Activated CD8-positive, alpha-beta T cell treated with anti-CD3 and anti-CD28 coated beads, Interleukin-2, amount 10 ng/mL, durations not matched to agents 7 days and 5 days (primary cell): Measurements from ENCODE around the gene ZNF180. TPM values are rescaled to one million over a fixed set of nuclear protein-coding genes. Genes with fewer than 3 reads are reported as not detected.

Experiments used
- ATAC-seq: fragments of 150-1000 bp; cut with Tn5 transposase; one replicate; pipeline ENCODE4 v1.10.0; 2021; ENCODE audit warnings: moderate library complexity
- CTCF ChIA-PET: fragments of 350-600 bp; sonication (Branson Sonifier 250); formaldehyde crosslinking; loops from one replicate; lab custom pipeline; 2021; ENCODE audit warnings: antibody characterized with exemption; lab: Charles Lee
- POLR2A ChIA-PET: fragments of 350-600 bp; sonication (Branson Sonifier 250); formaldehyde crosslinking; loops from one replicate; lab custom pipeline; 2021; ENCODE audit warnings: antibody characterized with exemption; lab: Charles Lee
- DNase-seq: peaks from one replicate; pipeline ENCODE4 v3.0.0-alpha.2; 2020
- H3K27ac Mint-ChIP-seq: one replicate; pipeline ENCODE4 v1.8.0; 2021; ENCODE audit warnings: mild to moderate bottlenecking, mixed read lengths
- H3K27me3 Mint-ChIP-seq: one replicate; pipeline ENCODE4 v1.8.0; 2021; ENCODE audit warnings: low read depth, mixed read lengths
- H3K36me3 Mint-ChIP-seq: one replicate; pipeline ENCODE4 v1.8.0; 2021; ENCODE audit warnings: low read depth, mixed read lengths
- H3K4me1 Mint-ChIP-seq: one replicate; pipeline ENCODE4 v1.8.0; 2021; ENCODE audit warnings: low read depth, mixed read lengths
- H3K4me3 Mint-ChIP-seq: one replicate; pipeline ENCODE4 v1.8.0; 2021; ENCODE audit warnings: mild to moderate bottlenecking, mixed read lengths
- H3K9me3 Mint-ChIP-seq: one replicate; pipeline ENCODE4 v1.8.0; 2022; ENCODE audit warnings: mixed read lengths; ENCODE audit not compliant: insufficient read depth
- total RNA-seq, 2 experiments: library from RNA; stranded (reverse); gene quantifications; one replicate each; pipeline ENCODE4 v1.2.3, GENCODE V29; 2021

ZNF180 gene
- total RNA-seq, 2 experiments from 2014 or later, result 12.1 to 12.5 TPM

DNA sequence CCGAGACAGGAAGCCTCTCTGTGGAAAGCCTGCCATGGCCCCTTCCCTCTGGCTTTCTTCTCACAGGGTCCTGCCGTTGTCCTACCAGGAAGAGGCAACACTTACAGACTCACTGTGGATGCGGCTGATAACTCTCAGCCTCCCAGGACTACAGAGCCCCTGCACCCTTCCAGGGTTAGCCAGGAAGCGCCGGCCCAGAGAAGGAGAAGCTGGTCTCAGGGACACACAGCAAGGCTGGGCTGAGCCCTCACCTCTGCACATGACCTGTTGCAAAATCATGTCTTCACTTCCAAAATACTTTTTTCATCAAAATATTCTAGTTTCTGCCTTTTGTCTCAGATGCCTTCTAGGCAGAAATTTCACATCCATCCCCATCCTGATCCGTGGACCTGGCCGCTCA, 27.2 kb upstream of the ZNF180 start:
- POLR2A ChIA-PET, result no interaction called here
- no peak overlapping the region for H3K4me3 Mint-ChIP-seq
- H3K27ac Mint-ChIP-seq, result no peak overlapping the region
- H3K9me3 Mint-ChIP-seq, result no peaks in the 10 kb centered on the region
- CTCF ChIA-PET, result no interaction called here
- no peaks in the 10 kb centered on the region for H3K27me3 Mint-ChIP-seq
- no peaks in the 10 kb centered on the region for H3K36me3 Mint-ChIP-seq
- no peaks in the 10 kb centered on the region for H3K4me1 Mint-ChIP-seq
- no peak for DNase-seq
- no peak for ATAC-seq

DNA sequence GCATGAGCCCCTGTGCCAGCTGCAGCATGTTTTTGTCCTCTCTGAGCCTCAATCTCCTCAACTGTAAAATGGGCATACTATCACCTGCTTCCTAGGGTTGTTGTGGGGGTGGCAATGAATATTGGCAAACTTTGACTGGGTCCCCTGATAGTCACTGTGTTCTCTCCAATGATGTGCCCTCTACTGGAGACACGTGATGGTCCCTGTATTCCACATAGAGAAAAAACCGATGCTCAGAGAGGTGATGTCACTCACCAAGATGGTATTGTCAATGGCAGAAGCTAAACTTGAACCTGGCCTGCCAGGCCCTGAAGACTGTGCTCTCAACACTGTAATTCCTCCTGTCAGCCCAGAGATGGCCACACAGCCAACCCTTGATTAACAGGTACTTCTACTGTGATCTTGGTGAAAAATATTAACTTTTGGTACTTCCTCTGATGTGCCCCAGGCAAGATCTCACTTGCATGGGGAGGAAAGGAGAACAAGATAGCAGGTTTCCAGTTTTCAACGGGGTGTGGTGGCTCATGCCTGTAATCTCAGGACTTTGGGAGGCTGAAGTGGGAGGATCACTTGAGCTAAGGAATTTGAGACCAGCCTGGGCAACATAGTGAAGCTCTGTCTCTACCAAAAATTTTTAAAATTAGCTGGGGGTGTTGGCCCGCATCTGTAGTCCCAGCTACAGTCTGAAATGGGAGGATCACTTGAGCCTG, 25.6 kb upstream of the ZNF180 start:
- Mint-ChIP-seq H3K9me3 (no peaks in the 10 kb centered on the region), H3K4me3 (no peak overlapping the region), H3K4me1 (no peaks in the 10 kb centered on the region), H3K27me3 (no peaks in the 10 kb centered on the region), H3K27ac (no peak overlapping the region), H3K36me3 (no peaks in the 10 kb centered on the region)
- ATAC-seq (no peak), DNase-seq (no peak)
- CTCF ChIA-PET, result no interaction called here
- POLR2A ChIA-PET, result no interaction called here

DNA sequence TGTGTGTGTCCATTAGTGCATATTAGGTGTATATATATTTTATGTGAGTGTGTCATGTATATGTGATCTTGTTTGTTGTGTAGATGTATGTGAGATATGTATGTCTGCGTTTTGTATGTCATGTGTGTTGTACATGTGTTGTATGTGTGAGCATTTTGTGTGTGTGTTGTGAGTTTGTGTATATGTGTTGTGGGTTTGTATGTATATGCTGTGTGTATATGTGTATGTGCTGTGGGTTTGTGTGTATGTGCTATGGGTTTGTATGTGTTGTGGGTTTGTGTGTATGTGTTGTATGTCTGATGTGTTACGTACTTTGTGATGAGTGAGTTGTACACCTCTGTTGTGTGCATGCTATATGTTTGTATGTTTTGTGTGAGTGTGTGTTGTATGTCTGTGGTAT, 21.0 kb upstream of the ZNF180 start:
- DNase-seq, result no peak
- no peaks in the 10 kb centered on the region for H3K9me3 Mint-ChIP-seq
- H3K36me3 Mint-ChIP-seq, result no peaks in the 10 kb centered on the region
- ChIA-PET POLR2A (no interaction called here), CTCF (no interaction called here)
- no peak overlapping the region for H3K27ac Mint-ChIP-seq
- ATAC-seq, result no peak
- no peaks in the 10 kb centered on the region for H3K4me1 Mint-ChIP-seq
- H3K4me3 Mint-ChIP-seq, result no peak overlapping the region
- H3K27me3 Mint-ChIP-seq, result no peaks in the 10 kb centered on the region

GRCh38 chr19:44517146-44517545, 16.8 kb upstream of the ZNF180 start:
- H3K27me3 Mint-ChIP-seq, result no peaks in the 10 kb centered on the region
- POLR2A ChIA-PET, result no interaction called here
- CTCF ChIA-PET, result no interaction called here
- no peak overlapping the region for H3K4me3 Mint-ChIP-seq
- no peaks in the 10 kb centered on the region for H3K36me3 Mint-ChIP-seq
- no peak for ATAC-seq
- H3K4me1 Mint-ChIP-seq, result no peaks in the 10 kb centered on the region
- H3K27ac Mint-ChIP-seq, result no peak overlapping the region
- peaks cover 4% of the 10 kb centered on the region for H3K9me3 Mint-ChIP-seq
- DNase-seq, result no peak

DNA sequence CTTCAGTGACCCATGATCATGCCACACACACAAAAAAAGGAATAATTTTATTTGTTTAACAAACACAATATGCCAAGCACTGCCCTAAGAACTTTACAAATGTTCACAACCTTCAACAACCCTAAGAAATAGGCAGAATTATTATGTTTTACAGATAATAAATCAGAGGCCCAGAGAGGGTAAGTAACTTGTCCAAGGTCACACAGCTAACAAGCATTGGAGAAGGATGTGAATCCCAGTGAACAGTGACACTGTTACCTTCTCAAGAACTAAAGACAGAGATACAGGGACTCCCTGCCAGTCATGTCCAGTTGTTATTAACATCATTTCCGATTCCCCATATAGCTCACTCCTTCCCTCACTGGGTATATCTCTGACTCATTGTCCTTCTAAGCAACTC, 15.6 kb upstream of the ZNF180 start:
- ATAC-seq (no peak), DNase-seq (no peak)
- H3K4me1 Mint-ChIP-seq, result no peaks in the 10 kb centered on the region
- H3K27ac Mint-ChIP-seq, result no peak overlapping the region
- no peaks in the 10 kb centered on the region for H3K36me3 Mint-ChIP-seq
- no peaks in the 10 kb centered on the region for H3K27me3 Mint-ChIP-seq
- ChIA-PET CTCF (interaction anchor here (0.5 kb wide), 1 partner anchor 1851 kb away, joined by 3 read pairs; no protein-coding TSS in a partner anchor), POLR2A (no interaction called here)
- no peak overlapping the region for H3K4me3 Mint-ChIP-seq
- peaks cover 7% of the 10 kb centered on the region for H3K9me3 Mint-ChIP-seq

- H3K27ac Mint-ChIP-seq, result no peak overlapping the region
- ChIA-PET POLR2A (no interaction called here), CTCF (no interaction called here)
- H3K9me3 Mint-ChIP-seq, result peaks cover 8% of the 10 kb centered on the region
- DNase-seq (no peak), ATAC-seq (no peak)
- no peak overlapping the region for H3K4me3 Mint-ChIP-seq
- H3K27me3 Mint-ChIP-seq, result no peaks in the 10 kb centered on the region
- H3K4me1 Mint-ChIP-seq, result no peaks in the 10 kb centered on the region
- H3K36me3 Mint-ChIP-seq, result no peaks in the 10 kb centered on the region
Measured at GRCh38 chr19:44515031-44515430, 14.7 kb upstream of the ZNF180 start.

DNA sequence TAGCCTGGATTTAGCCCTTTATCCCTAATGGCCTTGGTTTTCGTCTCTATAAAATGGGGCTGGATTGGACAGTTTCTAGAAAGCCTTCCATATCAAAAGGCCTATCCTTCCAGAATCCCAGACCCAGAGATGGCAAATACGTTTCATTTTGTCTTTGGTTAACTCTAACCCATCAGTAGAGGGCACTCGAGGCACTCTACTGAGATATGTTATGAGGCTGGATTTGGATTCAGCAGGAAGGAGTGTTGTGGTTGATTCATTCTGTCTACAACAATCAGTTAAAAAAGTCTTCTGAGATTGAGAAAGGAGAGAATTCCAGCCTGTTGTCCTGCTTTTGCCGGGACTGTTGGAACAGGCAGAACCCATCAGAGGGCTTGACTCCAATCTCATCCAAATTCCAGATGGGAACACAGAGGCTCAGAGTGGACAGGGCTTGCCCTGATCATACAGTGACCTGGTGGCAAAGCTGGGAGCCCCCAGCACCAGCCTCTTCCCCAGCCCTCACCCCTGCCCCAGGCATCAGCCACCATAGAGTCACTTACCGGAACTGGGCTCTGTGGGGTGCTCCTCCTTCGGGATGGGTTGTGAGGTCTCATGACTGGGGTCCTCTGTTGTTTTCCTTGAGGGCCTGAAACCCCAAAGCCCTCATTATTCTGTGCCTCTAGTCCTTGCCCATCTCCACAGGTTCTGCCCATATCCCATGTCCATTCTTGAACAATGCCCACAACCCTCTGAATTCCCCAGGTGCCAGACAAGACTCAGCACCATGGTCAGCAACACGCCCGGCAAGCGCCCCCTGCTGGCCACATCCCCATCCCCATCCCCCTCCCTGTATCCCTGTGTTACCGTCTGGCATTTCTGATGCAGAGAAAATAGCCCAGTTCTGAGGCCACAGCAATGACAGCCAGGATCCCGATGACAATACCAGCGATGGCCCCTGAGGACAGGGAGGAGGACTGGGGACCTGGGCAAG, 12.3 kb upstream of the ZNF180 start:
- ChIA-PET POLR2A (no interaction called here), CTCF (no interaction called here)
- no peak overlapping the region for H3K4me3 Mint-ChIP-seq
- H3K36me3 Mint-ChIP-seq, result peaks cover 2% of the 10 kb centered on the region
- peaks cover 12% of the 10 kb centered on the region for H3K9me3 Mint-ChIP-seq
- no peak for ATAC-seq
- H3K4me1 Mint-ChIP-seq, result no peaks in the 10 kb centered on the region
- peak; percentile 41 for DNase-seq
- no peak overlapping the region for H3K27ac Mint-ChIP-seq
- peaks cover 6% of the 10 kb centered on the region for H3K27me3 Mint-ChIP-seq

GRCh38 chr19:44509478-44509877, 9.2 kb upstream of the ZNF180 start:
- Mint-ChIP-seq H3K4me3 (no peak overlapping the region), H3K9me3 (peaks cover 27% of the 10 kb centered on the region), H3K4me1 (no peaks in the 10 kb centered on the region), H3K36me3 (peaks cover 2% of the 10 kb centered on the region), H3K27ac (no peak overlapping the region), H3K27me3 (peaks cover 12% of the 10 kb centered on the region)
- ChIA-PET POLR2A (no interaction called here), CTCF (no interaction called here)
- DNase-seq, result no peak
- no peak for ATAC-seq

- peaks cover 64% of the 10 kb centered on the region for H3K36me3 Mint-ChIP-seq
- peak overlapping the region; percentile 93 for H3K4me3 Mint-ChIP-seq
- peaks cover 35% of the 10 kb centered on the region for H3K4me1 Mint-ChIP-seq
- DNase-seq (no peak), ATAC-seq (no peak)
- POLR2A ChIA-PET, result interaction anchor here (0.6 to 1.2 kb wide), 7 partner anchors 8 to 404 kb away, joined by 3 to 5 read pairs (median 3); partner anchors contain the start of genes ZNF227 and ZNF233
- H3K27me3 Mint-ChIP-seq, result no peaks in the 10 kb centered on the region
- H3K9me3 Mint-ChIP-seq, result peaks cover 65% of the 10 kb centered on the region
- CTCF ChIA-PET, result interaction anchor here (1.0 kb wide), 1 partner anchor 11 kb away, joined by 3 read pairs; no protein-coding TSS in a partner anchor
- H3K27ac Mint-ChIP-seq, result peak overlapping the region; percentile 87
Measured at GRCh38 chr19:44499559-44499958, 763 bp downstream of the ZNF180 start.

- peak overlapping the region; percentile 93 for H3K4me3 Mint-ChIP-seq
- H3K4me1 Mint-ChIP-seq, result peaks cover 35% of the 10 kb centered on the region
- ChIA-PET CTCF (no interaction called here), POLR2A (interaction anchor here (0.5 kb wide), 1 partner anchor 969 kb away, joined by 3 read pairs; the partner anchor contains the start of gene FOSB)
- H3K36me3 Mint-ChIP-seq, result peaks cover 70% of the 10 kb centered on the region
- ATAC-seq (no peak), DNase-seq (no peak)
- no peaks in the 10 kb centered on the region for H3K27me3 Mint-ChIP-seq
- H3K9me3 Mint-ChIP-seq, result peaks cover 65% of the 10 kb centered on the region
- peak overlapping the region; percentile 87 for H3K27ac Mint-ChIP-seq
Measured at GRCh38 chr19:44498988-44499387, 1.3 kb downstream of the ZNF180 start.

DNA sequence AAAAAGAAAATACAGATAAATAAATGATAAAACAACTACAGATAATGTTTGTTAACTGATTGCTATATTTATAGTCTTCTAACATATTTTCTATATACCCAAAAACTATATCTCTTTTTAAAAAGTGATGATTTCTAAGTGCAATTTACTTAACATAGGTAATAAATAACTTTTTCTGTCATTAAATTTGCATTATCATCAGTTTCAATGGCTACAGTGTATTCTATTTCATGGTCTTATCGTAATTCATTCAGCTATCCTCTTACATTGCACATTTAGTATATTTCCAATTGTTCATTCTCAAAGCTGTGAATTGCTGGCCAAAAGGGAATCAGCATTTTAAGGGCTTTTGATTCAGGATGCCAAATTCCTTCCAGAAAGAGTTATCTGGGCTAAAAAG, 3.6 kb downstream of the ZNF180 start:
- Mint-ChIP-seq H3K27ac (no peak overlapping the region), H3K4me3 (no peak overlapping the region), H3K4me1 (peaks cover 35% of the 10 kb centered on the region), H3K36me3 (peaks cover 92% of the 10 kb centered on the region), H3K27me3 (no peaks in the 10 kb centered on the region), H3K9me3 (peaks cover 68% of the 10 kb centered on the region)
- CTCF ChIA-PET, result no interaction called here
- no peak for ATAC-seq
- POLR2A ChIA-PET, result no interaction called here
- no peak for DNase-seq
